ENCODE measurements around the gene SUPT4H1.

The SUPT4H1 gene

DNA sequence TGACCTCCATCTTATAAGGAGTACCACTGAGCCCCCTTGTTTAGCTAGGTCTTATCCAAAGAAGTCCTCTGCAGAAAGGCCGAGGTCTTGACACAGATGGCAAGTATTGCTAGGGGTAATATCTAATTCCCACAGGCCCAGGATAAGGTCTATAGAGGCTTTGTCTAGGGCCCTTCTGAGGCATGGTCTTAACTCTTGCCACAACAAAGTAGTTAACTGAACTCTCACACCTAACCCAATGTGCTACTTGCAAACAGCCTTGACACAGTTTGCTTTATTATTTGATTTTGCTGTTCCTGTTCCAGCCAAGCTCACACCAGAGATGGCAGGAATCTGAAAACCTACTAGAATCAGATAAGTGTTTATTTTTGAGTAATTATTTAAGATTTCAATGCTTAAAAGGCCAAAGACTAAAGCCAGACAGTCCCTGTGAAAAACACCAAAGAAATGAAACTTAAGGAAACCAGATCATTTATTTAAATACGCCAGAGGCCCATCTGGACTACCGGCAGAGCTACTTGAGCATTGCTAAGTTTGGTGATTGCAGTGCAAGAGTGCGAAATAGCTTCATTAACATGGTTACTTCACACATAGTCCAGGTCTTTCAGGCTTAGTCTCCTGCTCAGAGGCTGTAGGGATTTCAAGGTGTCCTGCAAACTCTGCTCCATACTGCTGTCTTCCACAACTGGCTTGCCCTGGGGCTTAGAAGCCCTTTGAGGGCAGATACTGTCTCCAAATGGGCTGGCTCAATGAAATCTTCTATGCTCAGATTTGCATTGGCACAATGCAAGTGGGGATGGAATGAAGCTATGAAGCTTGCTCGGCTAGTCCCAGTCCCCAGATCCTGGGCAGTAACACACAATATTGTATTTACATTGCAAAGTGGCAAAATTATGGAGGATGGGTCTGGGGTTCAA is 28.5 kb upstream of the SUPT4H1 start:
- no peak for DNase-seq

DNA sequence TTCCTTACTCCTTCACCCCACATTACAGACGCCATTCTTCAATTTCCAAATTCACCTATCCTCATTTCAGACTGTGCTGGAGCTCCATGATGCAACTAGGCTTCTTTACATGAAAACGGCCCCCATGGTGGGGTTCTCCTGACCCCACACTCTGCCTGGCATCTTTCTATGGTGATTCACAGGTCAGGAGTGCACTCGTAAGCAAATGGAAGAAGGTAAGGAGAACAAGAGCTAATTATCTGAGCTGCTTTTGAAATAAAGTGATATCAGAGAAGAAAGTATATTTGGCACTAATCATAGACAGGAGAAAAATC is 27.5 kb upstream of the SUPT4H1 start:
- DNase-seq: no peak

DNA sequence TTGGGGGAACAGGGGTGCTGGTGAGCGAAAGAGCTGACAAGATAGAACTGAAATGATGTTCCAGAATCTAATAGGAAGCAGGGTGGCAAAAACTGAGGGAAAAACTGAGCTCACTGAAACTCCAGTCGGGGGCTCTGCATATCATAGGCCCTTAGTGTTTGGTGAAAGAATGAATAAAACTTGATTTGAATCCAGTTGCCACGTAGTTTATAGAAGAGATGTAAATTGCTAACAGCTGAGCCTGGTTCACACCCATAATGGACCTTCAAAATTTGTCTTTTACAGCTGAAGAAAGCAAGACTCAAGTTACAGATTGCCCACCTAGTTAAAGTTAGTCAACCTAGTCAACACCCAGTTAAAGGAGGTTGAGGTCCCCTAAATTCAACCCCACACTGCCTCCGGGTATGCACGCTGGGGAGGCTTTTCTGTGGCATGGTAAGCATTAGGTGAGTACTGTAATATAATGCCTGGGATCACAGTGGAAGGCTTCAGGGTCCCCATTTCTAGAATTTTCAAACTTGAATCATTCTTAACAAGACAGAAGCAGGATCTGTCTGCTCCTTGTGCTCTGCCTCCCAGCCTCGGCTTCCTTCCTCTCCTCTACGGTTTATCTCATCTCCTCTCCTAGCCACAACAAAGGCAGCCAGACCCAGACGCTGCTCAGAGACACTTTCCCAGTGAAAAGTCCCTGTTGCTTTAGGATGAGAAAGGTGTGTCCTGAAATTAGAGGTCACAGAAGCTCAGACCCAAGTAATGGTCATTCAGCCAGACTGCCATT is 26.9 kb upstream of the SUPT4H1 start:
- no peak for DNase-seq

DNA sequence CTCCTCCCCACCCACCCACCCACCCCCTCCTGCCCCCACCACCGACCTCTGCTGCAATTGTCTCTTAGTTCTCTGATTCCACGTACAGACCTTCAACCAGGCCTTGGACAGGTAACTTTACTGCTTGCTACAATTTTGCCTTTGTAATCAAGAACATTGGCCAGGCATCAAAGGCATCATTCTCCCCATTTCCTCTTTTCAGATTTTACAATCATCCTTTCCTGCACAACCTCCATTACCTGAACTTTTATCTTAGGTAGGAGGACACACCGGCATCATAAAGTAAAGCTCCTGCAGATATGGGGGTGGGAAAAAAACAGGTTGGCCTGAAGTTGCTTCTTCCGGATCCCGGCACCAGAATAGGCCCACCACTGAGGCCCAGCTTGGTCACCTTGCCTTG is 25.7 kb upstream of the SUPT4H1 start:
- DNase-seq: no peak

DNA sequence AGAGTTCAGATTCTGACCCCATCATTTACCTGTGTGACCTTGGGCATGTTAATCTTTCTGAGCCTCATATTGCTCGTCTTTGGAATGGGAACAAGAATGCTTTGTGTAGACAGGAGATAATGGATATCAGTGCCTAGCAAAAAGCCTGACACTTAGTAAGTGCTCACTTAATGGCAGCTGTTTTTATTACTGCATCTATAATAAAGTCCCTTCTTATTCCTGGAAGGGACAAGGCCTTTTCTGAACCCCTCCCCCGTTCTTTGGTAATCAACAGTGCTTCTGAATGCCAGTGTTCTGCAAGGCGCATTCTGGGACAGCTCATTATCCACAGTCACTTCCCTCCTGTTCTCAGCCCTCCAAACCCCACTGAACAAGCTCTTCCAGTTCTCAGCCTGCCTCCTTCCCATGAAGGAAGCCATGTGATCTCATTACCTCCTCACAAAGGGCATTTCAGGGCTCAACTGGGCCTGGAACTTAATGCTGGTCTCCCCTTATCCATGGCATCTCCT is 25.1 kb upstream of the SUPT4H1 start:
- no peak for DNase-seq

DNA sequence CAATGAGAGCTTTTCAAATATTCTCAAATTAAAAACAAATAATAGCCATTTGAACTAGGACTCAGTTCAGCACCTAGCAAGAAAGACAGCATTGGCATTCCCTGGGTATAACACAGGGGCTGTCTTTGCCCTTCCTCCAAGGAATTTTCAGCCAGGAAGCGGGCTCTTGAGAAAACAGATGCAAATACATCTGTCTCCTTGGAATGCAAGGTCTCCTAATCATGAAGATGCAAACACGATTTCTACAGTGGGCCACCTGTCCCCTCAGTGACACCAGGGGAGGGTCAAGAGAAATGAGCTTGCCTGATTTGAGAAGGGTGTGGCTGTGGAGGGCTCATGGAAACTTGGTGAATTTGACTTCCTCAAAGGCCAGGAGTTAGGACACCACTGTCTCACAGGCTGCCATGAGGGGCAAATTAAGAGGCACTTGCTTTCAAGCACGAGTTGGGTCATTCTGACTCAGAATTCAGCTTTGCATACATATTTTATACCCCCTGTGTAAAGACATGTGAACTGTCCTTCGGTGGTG is 24.5 kb upstream of the SUPT4H1 start:
- DNase-seq: no peak

DNA sequence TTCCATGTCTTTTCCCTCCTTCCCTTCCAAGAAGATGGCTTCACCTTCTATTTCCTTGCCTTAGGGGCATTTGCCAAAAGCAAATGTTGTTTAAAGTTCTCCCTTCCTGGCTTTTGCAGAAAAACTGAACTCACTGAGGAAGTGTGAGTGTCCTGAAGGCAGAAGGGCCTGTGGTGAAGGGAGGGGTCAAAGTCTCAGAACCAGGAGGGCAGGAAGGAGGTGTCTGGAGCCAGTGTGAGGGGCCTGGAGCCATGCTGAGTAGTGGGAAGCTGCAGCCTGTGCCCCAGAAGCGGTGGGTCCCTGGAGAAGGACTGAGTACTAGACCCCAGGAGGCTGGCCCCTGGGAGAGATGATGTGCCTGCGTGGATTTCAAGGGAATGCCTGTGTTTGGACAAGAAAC is 23.8 kb upstream of the SUPT4H1 start:
- DNase-seq: no peak

DNA sequence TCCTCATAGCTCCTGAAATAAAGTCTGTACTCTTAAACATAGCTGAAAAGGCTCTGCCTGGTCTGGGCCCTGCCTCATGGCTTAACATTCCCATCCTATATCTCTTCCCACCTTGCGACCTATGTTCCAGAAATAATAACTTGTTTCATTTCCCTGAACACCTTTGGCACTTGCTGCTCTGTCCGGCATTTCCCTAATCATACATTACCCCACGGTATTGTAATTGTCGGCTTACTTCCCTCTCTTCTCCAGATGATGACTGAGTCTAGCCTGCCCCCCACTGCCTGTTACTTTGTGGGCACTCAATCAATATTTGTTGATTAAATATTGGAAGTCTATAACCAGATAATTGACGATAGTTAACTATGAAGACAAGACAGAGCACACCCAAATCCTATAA is 23.3 kb upstream of the SUPT4H1 start:
- DNase-seq: no peak

DNA sequence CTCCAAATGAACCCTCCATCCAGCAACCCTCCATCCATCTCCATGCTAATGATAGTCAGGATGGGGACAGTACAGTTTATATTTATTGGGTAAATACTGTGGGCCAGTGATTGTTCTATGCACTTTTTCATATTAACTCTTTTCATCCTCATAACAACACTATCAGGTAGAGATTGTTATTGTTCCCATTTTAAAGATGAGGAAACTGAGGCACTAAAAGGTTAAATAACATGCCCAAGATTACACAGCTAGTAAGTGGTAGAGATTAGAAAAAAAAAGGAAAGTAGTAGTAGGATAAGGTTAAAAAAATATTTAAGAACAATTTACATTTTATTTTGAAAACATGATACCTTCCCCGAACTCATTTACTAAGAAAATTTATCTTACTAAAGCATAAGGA is 21.9 kb upstream of the SUPT4H1 start:
- DNase-seq: no peak

DNA sequence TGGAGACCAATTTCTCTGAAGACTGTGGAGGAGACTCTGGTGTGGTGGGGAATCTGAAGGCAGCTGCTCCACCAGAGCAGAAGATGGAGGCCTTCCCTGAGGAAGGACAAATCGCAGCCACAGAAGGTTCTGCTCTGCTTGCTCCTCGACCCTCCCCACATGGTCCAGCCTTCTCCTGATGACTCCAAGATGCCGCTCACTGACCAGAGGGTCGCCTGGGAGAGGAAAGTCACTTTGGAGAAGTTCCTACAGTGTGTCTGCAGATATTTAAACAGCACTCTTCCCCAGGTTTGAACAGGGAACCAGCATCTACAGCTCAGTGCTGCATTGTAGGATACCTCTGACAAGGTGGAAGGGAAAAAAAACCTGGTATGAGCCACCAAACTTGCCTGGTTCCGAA is 21.0 kb upstream of the SUPT4H1 start:
- no peak for DNase-seq

DNA sequence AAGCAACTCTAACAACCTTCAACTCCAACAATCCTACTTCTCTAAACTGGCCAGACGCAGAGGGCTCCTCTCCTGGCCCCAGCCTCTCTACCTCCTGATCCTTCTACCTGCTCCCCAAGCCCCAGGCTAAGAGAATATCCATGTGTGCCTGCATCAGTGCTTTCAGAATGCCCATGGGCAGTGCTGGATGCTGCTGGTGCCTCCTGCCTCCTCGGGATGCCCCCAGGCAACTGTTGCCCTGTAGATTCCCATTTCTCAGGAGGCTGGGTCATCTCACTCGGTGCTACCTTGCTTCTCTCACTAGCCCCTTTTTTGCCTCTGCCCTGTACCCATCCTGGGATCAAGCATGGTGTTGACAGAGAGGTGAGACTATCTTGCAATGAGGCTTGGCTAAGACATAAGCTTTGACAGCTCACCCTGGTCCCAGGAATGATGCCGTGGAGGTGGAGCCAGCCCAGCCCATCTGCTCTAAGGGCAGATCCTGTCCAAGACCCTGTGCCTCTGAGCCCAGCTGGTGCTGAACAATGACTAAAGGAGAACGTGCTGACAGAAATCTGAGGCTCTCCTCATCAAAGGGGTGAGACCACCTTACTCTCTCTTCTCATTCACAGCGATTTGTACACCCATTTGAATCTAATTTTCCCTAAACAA is 19.4 kb upstream of the SUPT4H1 start:
- no peak for DNase-seq

DNA sequence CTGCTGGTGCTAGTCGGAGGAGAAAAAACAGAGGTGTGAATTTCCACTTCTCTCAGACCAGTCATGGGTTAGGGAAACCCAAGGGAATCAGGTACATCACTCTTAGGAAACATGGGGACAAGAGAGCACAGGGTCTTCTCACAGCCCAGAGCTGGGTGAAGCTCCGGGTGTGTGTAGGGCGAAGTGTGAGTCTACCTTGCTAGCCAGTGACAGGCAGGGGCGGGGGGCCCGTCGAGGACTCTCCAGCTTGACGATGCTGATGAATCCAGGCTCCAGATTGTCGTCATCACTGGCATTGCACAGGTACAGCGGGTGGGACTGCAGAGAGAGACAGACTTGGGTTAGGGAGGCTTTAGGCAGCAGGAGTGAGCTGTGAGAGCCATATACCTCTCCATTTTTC is 18.7 kb upstream of the SUPT4H1 start:
- no peak for DNase-seq

DNA sequence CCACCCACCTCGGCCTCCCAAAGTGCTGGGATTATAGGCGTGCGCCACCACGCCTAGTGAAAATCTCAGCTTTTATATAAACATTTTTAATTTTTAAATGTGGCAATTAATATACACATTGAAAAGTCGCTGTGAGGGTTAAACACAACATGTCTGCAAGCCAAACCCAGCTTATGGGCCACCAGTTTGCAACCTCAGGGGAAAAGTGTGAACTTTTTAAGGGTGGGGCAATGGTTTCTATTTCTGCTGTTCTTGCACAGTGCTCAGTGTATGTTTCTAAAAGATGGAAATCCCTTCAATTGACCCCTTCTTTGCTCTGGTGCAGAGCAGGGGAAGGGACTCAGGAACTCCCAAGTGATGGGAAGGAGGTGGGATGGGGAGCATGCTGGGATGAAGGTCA is 18.3 kb upstream of the SUPT4H1 start:
- no peak for DNase-seq

DNA sequence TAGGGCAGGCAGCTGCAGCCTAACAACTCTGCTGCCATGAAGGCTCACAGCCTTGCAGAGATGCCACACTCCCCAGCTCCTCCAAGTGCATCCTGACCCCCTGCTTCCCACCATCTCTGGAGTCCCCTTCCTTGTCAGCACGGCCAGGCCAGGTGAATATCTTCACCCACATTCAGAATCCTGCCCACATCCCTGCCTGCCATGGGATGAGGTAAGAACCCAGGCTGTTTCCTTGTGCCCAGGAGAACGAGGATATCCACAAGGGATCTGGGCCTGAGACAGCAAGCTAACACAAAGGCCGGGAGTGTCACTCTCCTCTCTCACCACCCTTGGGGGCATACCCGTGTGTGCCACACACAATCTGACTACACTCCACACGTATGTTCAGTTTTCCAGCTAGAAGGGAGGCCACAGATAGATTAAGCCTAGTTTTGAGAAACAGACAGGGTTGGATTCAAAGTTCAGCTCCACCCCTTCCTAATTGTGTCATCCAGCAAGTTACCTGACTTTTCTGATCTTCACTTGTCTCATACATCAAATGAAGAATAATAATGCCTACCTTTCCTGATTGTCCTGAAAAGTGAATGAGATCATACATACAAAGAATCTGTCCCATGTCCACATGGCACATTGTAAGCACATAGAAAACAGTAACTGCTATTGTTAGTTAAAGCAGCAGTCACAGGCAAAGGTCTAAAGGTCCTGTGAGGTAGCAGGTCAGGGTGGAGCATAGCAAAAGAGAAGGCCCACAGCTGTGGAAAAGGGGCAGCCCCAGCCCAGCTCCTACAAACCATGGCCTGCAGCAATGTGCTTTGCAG is 17.4 kb upstream of the SUPT4H1 start:
- DNase-seq: no peak

DNA sequence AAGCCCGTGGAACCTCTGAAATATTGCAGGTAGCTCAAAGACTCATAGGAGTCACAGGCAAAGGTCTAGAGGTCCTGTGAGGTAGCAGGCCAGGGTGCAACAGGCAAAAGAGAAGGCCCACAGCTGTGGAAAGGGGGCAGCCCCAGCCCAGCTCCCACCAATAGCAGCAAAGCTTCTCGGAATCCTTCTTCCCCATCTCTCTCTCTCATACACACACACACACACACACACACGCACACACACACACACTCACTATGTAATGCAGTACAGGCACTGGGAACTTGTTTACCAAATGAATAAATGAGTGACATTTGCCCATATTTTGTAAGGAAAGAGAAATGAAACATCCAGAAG is 16.8 kb upstream of the SUPT4H1 start:
- no peak for DNase-seq

DNA sequence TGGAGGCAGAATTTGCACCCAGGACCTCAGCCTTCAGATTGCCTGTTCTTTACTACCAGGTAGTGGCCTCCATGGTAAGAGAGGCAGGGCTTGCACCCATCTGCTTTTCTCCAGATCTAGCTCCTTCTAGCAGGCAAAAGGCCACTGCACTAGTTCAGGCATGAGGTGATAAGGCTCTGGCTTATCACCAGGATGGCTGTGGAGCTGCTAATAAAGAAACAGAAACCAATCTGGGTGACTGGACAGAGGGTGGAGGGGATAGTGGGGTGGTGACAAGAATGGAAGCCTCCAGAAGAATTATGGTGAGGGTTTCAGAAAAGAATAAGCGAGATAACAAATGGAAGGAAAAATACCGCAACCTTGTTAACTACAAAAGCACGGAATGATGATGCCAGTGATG is 15.5 kb upstream of the SUPT4H1 start:
- no peak for DNase-seq

DNA sequence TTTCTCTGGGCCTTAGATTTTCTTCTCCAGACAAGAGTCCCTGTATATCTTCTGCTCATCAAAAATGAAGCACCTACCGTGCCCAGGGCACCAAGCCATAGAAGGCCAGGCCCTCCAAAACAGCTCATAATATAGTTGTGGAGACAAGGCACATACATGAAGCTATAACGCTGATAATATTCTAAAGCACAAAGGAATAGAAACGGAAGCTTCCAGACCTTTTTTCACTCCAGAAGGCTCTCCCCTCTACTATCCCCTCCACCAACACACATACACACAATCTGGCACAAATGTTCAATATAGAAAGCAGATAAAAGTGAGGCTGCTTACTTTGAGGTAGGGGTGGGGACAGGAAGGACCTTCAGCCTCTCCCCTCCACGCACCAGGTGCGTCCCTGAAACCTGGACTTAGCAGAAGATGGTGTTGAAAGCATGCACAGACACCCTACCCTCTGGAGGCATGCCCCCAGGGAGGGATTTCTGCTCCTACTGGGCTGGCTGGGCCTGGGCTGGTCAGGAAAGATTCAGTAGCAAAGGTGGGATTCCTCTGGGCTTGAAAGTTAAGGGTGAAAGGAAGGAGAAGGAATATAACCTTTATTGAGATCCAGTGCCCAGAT is 14.1 kb upstream of the SUPT4H1 start:
- no peak for DNase-seq

DNA sequence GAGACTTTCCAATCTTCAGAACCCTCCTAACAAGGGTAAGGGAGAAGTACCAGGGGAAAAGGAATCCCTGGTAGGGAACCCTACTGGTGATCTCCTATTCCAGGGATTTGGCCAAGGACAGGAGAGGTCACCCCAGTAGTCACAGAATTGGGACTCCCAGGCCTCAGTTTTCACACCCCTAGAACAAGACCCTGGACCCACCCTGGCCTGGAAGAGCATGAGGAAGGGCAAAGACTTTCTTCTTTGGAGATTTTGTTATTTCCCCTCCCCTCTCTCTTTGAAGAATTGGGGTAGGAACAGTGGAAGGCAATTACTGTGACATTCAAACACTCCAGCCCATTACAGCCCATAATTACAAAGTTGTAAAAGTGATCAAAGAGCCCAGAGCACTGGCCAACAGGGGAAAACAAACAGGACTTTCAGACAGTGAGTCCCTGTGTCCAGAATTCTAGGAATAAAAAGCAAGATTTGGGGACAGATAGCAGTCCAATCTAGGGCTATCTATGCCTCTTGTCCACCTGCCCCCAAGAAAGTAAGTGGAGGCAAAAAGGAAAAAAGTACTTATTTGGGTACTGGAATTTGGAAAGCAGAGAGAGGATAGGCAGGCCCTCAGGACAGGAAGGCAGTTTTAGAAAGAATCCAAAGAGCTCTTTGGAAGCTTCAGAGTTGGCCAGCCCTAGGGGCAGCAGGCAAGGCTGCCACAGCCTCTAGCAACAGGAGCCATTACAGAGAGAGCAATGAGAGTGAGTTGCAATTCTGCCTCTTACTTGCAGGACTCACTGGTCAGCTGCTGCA is 13.4 kb upstream of the SUPT4H1 start:
- DNase-seq: no peak

DNA sequence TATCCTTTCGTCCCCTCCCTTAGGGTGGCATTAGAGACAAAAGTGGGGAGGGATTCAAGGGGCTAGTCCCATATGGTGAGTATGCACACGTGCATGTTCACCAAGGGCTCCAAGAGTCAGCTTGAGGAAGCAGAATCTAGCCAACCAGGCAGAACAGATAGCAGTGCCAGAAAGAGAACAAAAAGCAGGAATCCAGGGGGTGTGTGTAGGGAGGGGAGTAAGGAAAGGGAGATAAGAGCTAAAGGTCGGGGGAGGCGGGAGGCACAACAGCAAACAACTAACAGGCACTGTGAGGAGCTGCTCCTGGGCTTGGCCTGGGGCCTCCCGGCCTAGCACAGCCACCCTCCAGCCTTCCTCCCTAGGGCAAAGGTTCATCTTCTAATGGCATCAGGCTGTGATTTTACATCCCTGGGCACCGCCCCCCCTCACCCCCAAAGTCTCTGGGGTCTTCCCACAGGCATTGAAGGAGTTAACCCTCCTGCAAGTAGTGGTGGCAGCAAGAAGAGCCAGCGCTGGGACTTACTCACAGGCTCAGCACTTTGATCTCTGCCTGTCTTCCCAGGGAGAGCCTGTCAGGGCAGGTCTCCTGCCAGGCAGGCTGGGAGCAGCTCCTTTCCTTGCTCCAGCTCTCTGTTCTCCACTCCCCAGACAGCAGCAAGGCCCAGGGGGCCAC is 12.4 kb upstream of the SUPT4H1 start:
- DNase-seq: no peak

DNA sequence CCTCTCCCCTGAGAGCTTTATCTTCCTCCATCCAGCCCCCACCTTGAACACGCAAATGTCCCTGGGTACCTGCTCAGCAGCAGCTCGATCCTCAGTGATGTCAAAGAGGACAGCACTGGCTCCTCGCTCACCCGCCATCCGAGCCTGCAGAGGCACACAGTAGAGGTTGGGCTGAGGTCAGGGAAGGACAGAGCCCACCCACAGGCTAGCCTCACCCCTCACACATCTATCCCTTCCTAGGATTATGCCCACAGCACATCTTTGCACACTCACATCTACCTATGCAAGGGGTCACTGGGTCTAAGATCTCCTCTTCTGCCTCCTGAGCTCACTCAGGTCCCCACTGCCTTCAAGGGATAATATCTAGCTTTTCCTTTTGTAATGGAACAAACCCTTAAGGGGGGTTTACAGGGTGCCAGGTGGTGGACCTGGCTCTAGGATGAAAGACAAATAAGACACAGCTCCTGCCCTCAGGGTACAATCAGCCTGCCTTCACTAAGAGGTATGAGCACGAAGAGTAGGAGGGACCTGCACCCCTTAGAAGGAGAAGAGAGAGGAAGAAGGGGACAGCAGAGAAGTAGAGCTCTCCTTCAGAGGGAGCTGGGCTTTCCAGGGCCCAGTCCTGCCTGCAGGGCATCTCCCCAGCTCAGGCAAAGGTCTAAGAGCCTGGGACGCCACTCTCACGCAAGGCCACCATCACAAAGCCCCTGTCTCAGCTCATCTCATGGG is 11.6 kb upstream of the SUPT4H1 start:
- no peak for DNase-seq
